Ovary (tissue), 3 donors: ENCODE measurements around the gene DNAH3.

Source experiments
- CTCF ChIP-seq, 3 donors: fragments of 450-650 bp in 2 of 3; fragments of 200-600 bp in 1 of 3; IDR thresholded peaks; one replicate each; pipeline versions ENCODE4 v1.5.1 to v1.8.0; 2016 to 2022; ENCODE audit warnings: antibody characterized with exemption in 3 of 3, mild to moderate bottlenecking in 1 of 3
- EP300 ChIP-seq: sonication (generic); formaldehyde crosslinking; IDR thresholded peaks from one replicate; pipeline ENCODE4 v1.6.1; 2017; ENCODE audit warnings: antibody characterized with exemption
- POLR2A ChIP-seq: fragments of 450-650 bp; IDR thresholded peaks from one replicate; pipeline ENCODE4 v1.6.1; 2017; ENCODE audit warnings: antibody characterized with exemption, mild to moderate bottlenecking, moderate library complexity
- donor health status: DM: no; HTN: no; CAD: no.

GRCh38 chr16:20968765-20969164 lies 181.9 kb downstream of the DNAH3 start:
- TF ChIP-seq POLR2A (no peak), CTCF (IDR thresholded peaks at IDR 0.05) (no peak), EP300 (no peak)
